Fibroblast of pulmonary artery (primary cell): Measurements from ENCODE around the gene ZNF385D.

Source experiments
- DNase-seq: peaks from one replicate; pipeline ENCODE4 v3.0.0-alpha.2; 2010; ENCODE audit warnings: low read depth
- H3K4me3 ChIP-seq: replicated peaks from 2 replicates; pipeline ENCODE4 v1.5.1; 2011; ENCODE audit warnings: low read depth, mild to moderate bottlenecking, control low read depth, low read length, moderate library complexity
- CTCF ChIP-seq: IDR thresholded peaks from 2 replicates; pipeline ENCODE4 v1.5.1; 2011; ENCODE audit warnings: mild to moderate bottlenecking, control low read depth, low read length, inconsistent platforms; ENCODE audit errors: missing control alignments

ZNF385D gene

GRCh38 chr3:21484828-21485144 lies 266.2 kb downstream of the ZNF385D start:
- DNase-seq = no peak
- no peak overlapping the region for H3K4me3 ChIP-seq
- TF ChIP-seq CTCF = no peak

DNA sequence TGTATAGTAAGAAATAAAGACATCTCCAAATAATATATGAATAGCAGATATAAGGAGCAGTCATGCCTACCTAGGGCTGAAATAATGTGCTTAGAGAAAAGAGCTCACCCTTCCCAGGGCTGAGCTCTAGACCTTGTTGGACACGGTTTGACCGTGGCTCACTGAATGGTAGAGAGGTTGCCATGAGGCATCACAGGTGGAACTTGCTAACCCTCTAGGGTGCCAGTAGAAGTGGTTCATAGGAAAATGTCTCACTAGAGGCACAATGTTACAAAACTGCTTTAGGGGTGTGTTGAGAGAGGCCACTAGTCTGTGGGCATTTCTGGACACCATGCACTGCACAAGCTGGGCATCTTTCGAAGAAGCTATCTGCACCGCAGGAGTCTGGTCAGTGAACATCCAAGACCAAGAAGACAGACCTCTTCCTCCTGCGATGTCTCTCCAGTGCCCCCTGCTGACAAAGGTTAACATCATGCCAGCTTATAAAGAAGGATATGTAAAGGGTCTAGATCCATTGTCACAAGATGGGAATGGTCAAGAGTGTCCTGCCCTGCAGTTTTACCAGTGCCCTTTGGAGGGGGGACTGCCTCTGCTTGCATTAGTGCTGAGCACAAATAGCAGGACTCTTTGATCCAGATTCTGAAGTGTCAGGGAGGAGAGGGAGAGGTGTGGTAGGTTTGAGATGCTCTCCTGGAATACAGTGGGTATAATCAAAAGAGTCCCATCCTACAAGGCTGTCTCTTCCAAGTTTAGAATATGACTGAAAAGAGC lies 266.8 kb downstream of the ZNF385D start:
- DNase-seq = peak; percentile 90
- peak; percentile 95 for TF ChIP-seq CTCF
- no peak overlapping the region for H3K4me3 ChIP-seq

GRCh38 chr3:21481991-21482390 lies 269.0 kb downstream of the ZNF385D start:
- no peak for DNase-seq
- H3K4me3 ChIP-seq = no peak overlapping the region
- TF ChIP-seq CTCF = no peak

- DNase-seq = peak; percentile 14
- H3K4me3 ChIP-seq = no peak overlapping the region
- no peak for TF ChIP-seq CTCF
Observed at GRCh38 chr3:21477541-21478288, 273.3 kb downstream of the ZNF385D start.

- TF ChIP-seq CTCF = no peak
- no peak overlapping the region for H3K4me3 ChIP-seq
- DNase-seq = no peak
Observed at GRCh38 chr3:21466476-21466875, 284.5 kb downstream of the ZNF385D start.

DNA sequence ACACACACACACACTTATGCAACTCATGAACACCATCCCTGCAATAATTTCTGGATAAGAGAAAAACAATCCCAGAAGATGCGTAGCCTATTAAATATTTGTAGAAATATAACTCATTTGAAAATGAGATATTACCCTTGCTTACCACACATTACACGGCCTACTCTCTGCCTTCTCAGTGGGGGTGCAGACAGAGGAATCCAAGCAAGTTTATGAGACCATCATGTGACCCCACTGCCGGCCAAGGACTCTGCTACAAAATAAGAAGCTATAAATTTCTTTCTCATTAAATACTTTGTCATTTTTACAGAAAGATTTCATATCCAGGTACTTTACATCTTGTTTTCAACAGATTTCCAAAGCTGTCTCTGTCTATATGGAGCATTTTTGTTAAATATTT lies 286.3 kb downstream of the ZNF385D start:
- TF ChIP-seq CTCF = no peak
- no peak for DNase-seq
- no peak overlapping the region for H3K4me3 ChIP-seq

GRCh38 chr3:21463319-21463718 lies 287.7 kb downstream of the ZNF385D start:
- H3K4me3 ChIP-seq = no peak overlapping the region
- TF ChIP-seq CTCF = no peak
- no peak for DNase-seq
